RPMI7951 (cell line): Measurements from ENCODE around the gene PLCD4. TPM values are rescaled to one million over a fixed set of nuclear protein-coding genes. Genes with fewer than 3 reads are reported as not detected.
A peak's percentile ranks its signal among the peaks of the same experiment; 100 is the strongest.

Experiments used
- DNase-seq: peaks from one replicate; pipeline ENCODE4 v3.0.0-alpha.2; 2012; ENCODE audit warnings: low read depth
- total RNA-seq: library from RNA; depleted of rRNA; stranded (reverse); fragments of >200 nt; shearing (Covaris generic); gene quantifications from 2 replicates; pipeline ENCODE4 v1.2.3, GENCODE V29; 2014; rRNA removed

PLCD4 gene
- 8.5 and 10.2 TPM in 2 replicates for total RNA-seq

DNA sequence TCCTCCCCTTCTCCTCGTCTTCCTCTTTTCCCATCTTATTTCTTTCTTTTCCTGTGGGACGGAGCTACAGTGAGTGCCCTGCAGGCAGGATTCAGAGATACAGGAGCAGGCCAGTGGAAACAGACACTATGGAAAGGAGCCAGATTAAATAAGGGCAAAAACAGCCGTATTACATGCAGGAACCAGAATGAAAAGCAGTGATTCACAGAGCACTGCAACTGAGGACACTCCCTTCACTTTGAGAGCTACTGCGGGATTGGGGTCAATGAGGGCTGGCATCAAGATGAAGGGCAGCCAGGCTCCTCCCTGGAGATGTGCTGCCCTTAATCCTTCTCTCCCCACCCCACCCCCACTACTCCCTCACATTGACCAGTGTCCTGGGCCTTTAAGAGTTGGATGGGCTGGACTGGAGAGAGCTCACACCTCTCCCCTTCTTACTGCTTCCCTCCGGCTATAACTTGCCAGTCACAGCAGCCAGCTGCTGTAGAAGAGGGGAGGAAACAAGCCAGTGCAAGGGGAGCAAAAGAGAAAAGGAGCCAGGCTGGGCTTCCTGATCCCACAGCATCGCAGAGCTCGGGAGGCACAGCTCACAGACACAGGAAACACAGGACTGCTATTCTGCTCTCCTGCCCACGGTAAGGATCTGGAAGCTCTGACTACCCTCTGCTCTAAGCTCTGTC lies at the start of gene PLCD4:
Gene PLCD4 (plus strand): TSS at position 464 of the 680 bp plus-strand sequence. CDS start 7,841 bp downstream, outside the sequence.
- peak; percentile 98 for DNase-seq

DNA sequence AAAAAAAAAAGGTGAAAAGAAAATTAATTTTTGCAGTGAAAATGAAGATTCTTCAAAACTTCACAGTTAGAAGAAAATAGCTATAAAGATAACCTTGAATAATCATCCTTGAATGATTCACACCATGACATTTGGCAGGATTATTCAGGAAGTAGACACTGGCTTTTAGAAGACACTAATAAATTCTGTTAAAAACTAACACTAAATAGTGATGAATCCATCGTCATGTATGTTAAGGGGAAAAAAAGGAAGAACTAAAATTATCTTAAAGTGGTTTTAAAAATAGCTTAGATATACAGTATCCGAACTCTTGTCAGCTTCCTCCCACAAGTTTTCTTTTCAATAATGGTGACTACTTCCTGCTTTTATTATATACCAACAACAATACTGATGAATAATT lies 49.8 kb upstream of the PLCD4 start:
- no peak for DNase-seq

DNA sequence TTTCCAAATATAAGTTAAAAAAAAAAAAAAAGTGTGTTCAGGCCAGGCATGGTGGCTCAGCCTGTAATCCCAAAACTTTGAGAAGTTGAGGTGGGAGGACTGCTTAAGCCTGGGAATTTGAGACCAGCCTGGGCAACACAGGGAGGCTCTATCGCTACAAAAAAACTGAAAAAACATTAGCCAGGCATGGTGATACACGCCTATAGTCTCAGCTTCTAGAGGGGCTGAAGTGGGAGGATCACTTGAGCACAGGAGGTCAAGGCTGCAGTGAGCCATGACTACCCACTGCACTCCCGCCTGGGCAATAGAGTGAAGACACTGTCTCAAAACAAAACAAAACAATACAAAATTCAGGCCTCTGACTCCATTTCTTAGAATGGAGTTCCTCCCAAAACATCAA lies 48.7 kb upstream of the PLCD4 start:
- no peak for DNase-seq

DNA sequence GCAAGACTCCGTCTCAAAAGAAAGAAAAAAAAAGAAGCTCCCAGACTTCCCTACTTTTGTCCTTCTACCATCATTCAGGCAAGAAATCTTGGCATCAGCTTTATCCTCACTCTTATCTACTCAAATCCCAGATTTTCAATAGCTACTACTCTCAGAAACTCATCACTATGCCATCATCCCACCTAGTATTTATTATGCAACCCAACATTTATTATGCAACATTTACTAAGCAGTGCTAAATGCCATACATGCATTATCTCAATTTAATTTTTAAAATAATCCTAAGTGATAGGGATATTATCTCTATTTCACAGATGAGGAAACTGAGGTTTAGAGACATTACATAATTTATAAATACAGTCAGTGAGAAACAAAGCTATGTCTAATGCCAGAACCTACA lies 43.6 kb upstream of the PLCD4 start:
- DNase-seq = no peak

DNA sequence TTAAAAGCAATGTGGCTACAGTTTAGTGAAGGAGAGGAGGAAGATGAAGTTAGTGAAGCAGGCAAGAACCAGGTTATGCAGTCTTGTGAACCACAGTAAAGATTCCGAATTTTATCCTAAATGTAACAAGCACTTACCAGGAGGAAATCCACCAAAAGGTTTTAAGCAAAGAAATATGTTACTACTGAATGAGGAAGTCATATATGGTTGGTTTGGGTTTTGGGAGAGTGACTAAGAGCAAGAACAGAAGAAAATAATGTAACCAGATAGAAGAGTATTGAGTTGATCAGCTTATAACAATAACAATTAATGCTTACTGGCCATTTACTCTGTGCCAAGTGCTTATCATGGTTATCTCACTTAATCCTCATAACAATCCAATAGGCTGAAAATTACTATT lies 41.4 kb upstream of the PLCD4 start:
- DNase-seq = no peak

DNA sequence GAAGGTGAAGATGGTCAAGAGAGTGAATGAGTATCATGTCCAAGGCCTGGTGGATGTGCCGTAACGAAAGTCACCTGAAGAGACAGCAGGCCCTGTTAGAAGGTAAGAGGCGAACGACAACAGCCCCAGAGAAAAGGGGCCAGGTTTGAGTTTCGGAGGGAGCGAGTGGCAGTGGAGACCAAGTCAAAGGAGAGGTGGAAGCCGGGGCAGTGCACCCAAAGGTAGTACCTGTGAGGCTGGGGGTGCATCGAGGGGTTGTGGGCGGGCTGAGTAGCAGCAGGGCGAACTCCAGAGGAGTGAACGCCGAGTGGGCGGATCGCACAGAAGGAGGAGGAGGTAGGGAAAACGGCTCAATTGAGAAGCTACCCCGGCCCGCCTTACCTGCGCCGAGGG lies 39.9 kb upstream of the PLCD4 start:
- DNase-seq = no peak

DNA sequence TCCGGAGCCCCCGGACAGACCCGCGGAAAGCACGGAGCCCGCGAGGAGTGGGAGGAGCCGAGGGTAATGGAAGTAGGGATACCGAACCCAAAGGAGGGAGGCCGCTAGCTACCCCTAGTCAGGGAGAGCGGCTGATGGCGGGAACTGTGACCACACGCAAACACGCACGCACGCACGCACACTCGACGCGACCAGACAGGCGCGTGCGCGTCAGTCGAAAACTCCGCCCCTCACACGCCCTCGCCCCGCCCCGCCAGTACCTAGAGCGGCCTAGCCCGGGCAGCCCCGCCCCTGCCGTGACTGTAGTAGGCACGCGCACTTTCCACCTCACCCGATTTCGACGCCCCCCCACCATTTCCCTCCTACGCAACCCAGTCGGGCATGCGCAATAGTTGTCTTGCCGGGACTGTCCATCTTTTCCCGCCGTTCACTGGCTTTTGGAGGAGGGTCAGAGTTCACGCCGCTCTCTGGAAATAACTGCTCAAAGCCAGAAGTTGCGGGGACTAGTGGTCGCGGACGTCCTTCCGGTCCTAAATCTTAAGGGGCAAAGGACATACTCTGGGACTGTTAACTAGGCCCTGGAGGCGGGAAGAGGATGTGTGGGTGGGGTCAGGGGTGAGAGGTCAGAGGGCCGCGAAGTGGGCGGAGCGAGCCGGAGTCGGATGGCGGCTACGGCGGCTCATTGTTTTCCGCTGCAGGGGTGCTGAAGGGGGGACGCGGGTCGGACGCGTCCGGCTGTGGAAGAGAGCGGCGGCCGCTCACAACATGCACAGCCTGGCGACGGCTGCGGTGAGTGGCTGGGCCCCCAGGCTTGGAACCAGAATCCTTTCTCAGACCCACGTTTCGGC lies 39.3 kb upstream of the PLCD4 start, which contains the start of the genes CNOT9 and USP37:
Gene CNOT9 (plus strand): TSS at position 650 of the 848 bp plus-strand sequence. CDS start 116 bp downstream, at position 766.
Gene USP37 (minus strand): TSS at position 162 of the 848 bp plus-strand sequence. CDS start 9,698 bp downstream, outside the sequence.
- peak; percentile 97 for DNase-seq

DNA sequence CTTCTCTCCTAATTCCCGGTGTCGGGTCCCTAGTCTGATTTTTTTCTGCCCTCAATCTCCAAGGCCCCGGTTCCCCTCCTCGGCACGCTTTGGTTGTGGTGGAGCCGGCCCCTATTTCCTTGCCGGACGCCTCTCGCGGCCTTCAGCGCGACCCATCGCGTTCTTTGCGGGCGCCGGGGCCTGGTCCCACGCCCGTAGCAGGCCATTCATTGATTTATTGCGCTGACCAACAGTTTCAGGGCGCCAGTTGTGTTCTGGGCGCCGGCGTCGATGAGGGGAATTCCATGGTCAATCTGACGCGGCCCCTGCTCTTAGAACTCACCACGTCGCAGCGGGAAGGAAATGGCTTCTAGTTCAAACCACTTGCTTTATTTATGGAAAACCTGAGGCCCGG lies 38.7 kb upstream of the PLCD4 start:
- peak; percentile 79 for DNase-seq

DNA sequence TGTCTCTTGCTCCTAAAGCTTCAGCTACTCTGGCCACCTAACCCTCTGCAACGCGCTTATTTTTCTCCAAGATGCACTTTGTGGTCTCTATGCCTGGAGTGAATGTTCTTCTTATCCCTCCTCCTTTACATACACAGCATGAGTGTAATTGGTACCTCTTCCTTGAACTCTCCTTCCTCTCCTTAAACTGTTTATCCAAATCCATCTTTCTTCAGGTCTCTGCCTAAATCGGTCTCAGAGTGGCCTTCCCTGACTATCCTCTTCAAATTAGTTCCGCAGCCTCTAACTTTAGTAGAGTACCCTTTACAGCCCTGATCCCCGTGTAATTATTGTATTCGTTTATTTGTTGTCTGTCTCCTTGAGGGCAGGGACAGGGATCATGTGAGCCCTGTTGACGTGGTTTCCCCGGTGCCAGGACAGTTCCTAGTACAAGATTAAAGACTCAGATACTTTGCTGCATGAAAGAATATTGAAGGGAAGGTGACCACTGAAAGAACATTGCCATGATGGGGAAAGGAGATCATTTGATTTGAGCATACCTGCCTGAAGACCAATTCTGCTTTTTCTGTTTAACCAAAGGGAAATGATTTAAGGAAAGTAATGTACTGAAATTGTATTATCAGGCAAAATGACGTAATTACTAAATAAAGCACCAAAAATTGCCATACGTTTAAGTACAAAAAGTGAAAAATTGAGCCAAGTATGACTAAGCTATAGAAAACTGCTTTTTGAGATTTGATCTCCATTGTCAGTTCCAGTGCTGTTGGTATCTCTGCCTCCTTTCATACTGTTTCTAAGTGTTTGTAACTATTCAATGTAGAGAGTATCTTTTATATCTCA lies 37.8 kb upstream of the PLCD4 start:
- peak; percentile 44 for DNase-seq

DNA sequence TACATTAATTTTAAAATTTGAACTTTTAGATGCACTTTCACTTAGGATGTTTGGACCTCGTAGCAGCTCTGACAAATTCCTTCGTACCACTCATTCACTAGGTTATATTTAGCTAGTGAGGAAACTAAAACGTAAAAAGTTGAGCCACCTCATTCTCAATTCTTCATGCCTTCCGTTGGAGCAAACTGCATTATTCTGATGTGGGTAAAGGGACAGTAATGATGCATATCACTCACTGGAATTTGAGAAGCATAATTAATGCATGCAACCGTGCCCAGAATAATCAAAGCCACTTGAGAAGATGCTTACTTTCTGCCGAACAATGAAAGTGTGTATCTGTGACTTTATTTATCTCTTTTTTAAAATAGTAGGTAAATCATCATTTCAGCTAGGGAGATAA lies 36.8 kb upstream of the PLCD4 start:
- DNase-seq = peak; percentile 30

DNA sequence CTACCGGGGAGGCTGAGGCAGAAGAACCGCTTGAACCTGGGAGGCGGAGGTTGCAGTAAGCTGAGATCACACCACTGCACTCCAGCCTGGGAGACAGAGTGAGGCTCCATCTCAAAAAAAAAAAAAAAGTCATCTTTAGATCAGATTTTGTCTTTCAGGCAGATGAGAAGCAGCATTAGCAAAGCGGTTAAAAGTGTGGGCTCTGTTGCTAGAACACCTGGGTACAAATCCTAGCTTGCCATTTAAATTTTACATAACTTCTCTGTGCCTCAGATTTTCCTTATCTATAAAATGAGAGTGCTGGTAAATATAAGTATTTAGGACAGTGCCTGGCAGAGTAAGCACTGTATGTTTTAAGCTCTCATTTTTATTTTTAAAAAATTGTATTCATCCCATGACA lies 30.8 kb upstream of the PLCD4 start:
- DNase-seq = no peak

DNA sequence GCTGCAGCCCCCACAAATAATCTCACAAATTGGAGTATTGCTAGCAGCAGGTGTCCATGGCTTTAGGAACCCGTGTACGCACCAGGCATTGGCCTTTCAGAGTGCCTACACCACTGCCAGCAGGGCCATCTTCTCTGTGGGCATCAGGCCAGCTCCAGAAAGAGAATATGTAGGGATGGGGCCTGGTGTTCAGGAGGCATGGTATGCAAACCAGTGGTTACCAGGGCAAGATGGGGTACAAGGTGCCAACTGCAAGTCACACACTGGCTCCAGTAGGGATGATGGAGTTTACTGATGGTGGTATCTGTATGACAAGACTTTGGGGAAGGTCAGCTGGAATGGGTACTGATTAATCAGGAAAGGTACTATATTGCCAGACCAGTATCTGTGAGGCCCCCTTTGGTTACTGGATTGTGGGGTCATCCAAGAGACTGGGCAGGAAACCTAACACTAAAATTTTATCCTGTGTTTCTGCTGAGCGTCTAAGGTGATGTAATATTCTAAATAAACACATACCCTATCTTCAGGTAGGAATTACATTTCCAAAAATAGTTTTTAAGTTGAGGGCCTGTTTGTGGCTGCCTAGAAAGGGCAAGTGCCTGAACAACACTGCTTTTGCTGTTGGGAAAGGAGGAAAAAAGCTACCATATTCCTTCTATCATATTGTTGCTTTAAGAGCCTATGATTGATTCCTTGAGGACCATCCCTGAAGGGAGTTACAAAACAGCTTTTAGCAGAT lies 30.0 kb upstream of the PLCD4 start:
- DNase-seq = no peak

DNA sequence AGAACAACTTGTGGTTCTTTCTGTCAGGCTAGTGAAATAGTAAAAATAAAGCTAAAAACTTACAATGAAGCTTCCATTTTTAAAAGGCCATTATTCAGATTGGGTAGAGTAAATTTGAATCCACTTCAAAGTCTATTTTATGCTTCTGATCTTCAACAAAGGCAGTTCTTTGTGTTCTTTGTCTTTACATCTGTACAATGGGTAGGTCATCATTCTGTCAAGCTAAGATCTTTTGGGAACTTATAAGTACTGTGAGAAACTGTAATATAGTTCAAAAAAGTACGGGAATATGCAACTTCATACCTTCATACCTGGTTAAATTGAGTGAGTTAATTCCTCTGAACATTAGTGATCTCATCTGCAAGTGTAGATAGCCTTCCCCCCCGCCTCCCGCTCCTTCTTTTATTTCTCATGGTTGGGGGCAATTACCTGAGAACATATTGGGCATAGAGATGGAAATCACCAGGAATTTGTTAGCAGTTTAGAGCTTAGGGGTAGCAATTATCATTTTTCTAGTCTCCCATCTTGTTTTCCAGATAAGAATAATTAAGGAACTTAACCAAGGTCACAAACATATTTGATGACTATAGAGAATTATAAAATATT lies 29.3 kb upstream of the PLCD4 start:
- no peak for DNase-seq

DNA sequence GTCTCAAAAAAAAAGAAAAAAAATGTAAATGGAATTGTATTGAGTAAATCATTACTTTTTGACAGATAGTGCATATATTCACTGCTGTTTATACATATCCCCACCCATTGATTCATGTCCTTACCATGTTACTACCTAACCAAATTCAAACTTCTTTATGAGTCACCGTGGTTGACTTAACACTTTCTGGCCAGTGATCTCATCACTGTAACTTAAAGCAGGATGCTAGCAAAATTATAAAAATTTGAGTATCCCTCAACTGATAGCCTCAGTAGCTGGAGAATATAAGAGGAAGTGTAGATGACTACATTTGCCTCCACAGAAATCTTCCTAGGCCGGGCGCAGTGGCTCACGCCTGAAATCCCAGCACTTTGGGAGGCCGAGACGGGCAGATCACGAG lies 25.6 kb upstream of the PLCD4 start:
- peak; percentile 66 for DNase-seq

DNA sequence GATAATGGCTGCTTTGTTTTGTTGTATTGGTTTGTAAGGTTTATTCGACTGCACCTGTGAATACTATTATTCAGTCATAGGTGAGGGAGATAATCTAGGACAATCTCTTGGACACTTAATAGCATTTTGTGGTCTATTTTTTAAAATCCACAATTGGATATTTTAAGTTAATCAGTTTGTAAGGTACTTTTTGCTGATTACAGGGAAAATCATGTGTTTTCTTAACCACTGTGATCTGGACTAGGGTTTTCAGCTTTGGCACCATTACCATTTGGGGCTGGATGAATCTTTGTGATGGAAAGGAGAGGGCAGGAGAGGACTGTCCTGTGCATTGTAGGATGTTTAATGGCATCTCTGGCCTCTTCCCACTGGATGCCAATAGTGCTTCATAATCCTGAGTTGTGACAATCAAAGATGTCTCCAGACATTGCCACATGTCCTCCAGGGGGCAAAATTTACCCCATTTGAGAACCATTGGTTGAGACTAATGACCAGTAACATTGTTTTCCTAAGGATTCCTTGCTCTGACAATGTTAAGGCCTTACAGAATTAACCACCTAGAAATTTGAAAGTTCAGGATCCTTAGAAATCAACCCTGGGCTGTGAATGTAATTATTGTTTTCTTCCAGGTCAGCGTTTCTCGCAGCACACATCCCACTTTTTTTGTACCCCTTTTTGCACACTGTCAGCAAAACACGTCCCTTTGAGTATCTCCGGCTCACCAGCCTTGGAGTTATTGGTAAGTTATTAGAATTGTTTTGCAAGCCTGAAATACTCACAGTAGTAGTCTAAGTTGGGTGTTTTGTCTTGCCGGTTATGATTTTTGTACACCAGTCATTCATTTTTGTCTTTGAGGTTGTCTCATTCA lies 23.5 kb upstream of the PLCD4 start:
- DNase-seq = peak; percentile 27

DNA sequence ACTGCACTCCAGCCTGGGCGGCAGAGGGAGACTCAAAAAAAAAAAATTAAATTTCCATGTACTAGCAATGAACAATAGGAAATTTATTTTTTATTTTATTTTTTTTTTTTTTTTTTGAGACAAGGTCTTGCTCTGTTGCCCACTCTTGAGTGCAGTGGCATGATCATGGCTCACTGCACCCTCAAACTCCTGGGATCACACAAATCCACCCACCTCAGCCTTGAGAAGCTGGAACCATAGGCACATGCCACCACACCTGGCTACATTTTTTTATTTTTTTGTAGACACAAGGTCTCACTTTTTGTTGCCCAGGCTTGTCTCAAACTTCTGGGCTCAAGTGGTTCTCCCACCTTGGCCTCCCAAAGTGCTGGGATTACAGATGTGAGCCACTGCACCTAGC lies 22.2 kb upstream of the PLCD4 start:
- no peak for DNase-seq

DNA sequence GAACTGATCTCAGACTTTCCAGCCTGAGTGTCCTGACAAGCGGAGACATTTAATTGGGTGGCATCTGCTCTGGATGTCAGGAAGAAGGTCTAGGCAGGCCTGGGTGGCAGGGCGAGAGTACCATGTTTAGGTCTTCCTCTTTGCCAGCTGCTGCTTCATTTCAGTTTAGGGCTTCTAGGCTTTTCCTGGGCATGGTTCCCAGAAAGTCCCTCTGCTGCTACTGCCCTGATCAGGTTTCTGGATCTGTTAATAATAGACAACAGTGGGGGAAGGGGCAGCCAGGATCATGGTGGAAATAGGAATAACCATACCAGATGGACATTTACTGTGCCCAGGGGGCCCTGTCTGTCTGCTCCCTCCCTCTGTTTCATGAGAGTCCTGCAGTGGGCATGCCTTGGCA lies 2.3 kb upstream of the PLCD4 start:
- DNase-seq = peak; percentile 64

DNA sequence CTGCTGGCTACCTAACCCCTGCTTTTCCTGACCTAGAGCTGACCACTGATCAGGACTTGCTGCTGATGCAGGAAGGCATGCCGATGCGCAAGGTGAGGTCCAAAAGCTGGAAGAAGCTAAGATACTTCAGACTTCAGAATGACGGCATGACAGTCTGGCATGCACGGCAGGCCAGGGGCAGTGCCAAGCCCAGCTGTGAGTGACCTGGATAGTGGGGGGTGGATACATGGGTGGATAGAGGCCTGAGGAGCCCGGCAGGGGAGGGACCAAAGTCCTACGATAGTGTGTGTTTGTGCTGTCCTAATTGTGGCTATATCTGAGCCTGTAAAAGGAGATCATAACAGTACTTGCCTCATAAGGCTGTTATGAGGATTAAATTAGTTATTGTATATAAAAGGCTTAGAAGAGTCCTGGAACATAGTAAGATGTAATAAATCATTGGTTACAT lies 8.2 kb downstream of the PLCD4 start:
- DNase-seq = no peak

DNA sequence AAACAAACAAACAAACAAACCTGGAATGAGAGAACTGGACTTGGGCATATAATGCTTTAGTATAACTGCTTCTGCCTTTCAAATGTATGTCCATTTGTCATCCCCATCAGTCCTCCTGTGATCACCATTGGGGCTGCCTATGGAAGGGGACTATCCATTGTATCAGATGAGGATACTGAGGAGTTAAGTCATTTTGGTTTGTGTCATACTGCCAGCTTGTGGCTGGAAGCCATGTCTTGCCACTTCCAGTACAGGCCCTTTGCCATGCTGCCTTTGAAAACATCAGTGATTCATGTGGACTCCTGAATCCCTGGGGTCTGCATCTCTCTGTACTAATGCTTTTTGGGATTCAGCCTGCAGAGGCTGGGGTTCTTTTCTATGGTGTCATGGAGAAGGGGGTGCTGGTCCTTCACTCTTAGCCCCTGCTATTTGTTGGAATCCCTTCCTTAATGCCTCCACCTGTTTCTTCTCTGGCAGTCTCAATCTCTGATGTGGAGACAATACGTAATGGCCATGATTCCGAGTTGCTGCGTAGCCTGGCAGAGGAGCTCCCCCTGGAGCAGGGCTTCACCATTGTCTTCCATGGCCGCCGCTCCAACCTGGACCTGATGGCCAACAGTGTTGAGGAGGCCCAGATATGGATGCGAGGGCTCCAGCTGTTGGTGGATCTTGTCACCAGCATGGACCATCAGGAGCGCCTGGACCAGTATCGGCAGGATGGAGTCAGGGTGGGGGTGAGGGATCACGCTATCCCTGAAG lies 10.6 kb downstream of the PLCD4 start:
- DNase-seq = peak; percentile 55
